ENCODE results near the gene CTIF. TPM values are rescaled to one million over a fixed set of nuclear protein-coding genes. Genes with fewer than 3 reads are reported as not detected.

Gene CTIF
- total RNA-seq, 1 experiment from 2014 or later = 5.8 TPM

DNA sequence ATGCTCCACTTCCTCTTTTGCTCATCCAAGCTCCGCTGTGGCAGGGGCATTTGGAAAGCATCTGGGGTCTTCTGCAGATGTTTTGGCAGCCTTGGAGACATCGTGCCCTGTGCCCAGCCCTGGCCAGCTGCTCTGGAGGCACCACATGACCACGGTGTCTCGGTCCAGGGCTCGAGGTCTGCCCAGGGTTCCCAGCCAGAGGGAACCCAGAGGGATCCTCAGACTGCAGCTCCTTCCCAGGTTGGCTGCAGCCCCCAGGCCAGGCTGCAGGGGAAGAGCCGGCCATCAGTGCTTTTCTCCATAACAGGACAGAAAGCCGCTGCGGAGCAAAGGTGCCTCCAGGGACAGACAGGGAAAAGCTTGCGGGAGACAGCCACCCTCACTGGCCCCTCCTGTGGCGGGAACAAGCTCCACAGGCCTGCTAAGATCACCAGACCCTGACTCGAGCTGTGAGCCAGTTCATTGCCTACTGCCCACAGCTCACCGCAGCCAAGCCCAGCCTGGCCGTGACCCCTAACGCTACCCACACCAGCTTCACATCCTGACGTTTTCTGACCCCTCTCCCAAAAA, 337.2 kb downstream of the CTIF start:
- POLR2A ChIA-PET (ENCODE audit: unreplicated experiment) = no interaction called here
- CTCF ChIA-PET = no interaction called here
- no peak for DNase-seq
- intact Hi-C loops (cut with micrococcal nuclease) = no loop called here
- no peak overlapping the region for H3K9ac ChIP-seq (ENCODE audit: low read length)
- H3K4me2 ChIP-seq (ENCODE audit: low read length) = no peak overlapping the region
- no peak for ATAC-seq
- TF ChIP-seq, protein P1, sequence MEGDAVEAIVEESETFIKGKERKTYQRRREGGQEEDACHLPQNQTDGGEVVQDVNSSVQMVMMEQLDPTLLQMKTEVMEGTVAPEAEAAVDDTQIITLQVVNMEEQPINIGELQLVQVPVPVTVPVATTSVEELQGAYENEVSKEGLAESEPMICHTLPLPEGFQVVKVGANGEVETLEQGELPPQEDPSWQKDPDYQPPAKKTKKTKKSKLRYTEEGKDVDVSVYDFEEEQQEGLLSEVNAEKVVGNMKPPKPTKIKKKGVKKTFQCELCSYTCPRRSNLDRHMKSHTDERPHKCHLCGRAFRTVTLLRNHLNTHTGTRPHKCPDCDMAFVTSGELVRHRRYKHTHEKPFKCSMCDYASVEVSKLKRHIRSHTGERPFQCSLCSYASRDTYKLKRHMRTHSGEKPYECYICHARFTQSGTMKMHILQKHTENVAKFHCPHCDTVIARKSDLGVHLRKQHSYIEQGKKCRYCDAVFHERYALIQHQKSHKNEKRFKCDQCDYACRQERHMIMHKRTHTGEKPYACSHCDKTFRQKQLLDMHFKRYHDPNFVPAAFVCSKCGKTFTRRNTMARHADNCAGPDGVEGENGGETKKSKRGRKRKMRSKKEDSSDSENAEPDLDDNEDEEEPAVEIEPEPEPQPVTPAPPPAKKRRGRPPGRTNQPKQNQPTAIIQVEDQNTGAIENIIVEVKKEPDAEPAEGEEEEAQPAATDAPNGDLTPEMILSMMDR (conservative IDR thresholded peaks at IDR 0.05; ENCODE audit: low read depth, low read length) = no peak
- no peak for TF ChIP-seq EZH2phosphoT487 (IDR thresholded peaks at IDR 0.05; ENCODE audit: borderline replicate concordance, low read length)
- no peak for TF ChIP-seq EZH2 (IDR thresholded peaks at IDR 0.05; ENCODE audit: low read length, unreplicated experiment)
- no peaks in the 10 kb centered on the region for H3K36me3 ChIP-seq (ENCODE audit: low read depth, low read length)
- H3K27me3 ChIP-seq (ENCODE audit: low read length) = no peaks in the 10 kb centered on the region
- H3K9me2 ChIP-seq (replicated peaks; ENCODE audit: low read length) = no peaks in the 10 kb centered on the region
- H3K9me3 ChIP-seq (ENCODE audit: low read length) = no peaks in the 10 kb centered on the region
- no peak overlapping the region for H2AFZ ChIP-seq (ENCODE audit: low read length)
- H3K4me1 ChIP-seq (ENCODE audit: insufficient read depth, low read length) = peaks cover 10% of the 10 kb centered on the region
- H3K27ac ChIP-seq (ENCODE audit: low read length) = no peak overlapping the region
- H3K79me2 ChIP-seq (ENCODE audit: low read length) = no peaks in the 10 kb centered on the region
- H3F3A ChIP-seq (ENCODE audit: low read length, unreplicated experiment) = no peaks in the 10 kb centered on the region
- H4K20me1 ChIP-seq (ENCODE audit: low read length) = no peaks in the 10 kb centered on the region
- no peak overlapping the region for H3K4me3 ChIP-seq (ENCODE audit: low read length)
- no TSS peak for BruUV-seq (replicated peaks)

DNA sequence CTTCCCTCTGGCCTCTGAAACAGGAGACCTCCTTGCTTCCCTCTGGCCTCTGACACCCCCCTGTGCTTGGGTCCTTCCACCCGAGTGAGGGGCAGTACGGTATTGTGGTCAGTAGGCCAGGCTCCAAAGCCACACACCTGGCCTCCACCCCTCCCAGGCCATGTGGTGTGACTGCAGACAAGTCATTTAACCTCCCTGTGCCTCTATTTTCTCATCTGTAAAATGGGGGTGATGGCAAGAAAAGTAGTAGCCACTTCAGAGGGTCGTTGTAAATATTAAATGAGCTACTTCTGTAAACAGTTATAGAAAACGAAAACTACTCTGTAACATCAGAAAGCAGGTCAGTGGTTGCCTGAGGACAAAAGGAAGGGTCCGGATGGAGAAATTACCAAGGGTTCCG, 337.8 kb downstream of the CTIF start:
- no peaks in the 10 kb centered on the region for H3K27me3 ChIP-seq (ENCODE audit: low read length)
- POLR2A ChIA-PET (ENCODE audit: unreplicated experiment) = no interaction called here
- no peak overlapping the region for H3K4me3 ChIP-seq (ENCODE audit: low read length)
- no peaks in the 10 kb centered on the region for H3K36me3 ChIP-seq (ENCODE audit: low read depth, low read length)
- H3K27ac ChIP-seq (ENCODE audit: low read length) = no peak overlapping the region
- DNase-seq = no peak
- H3F3A ChIP-seq (ENCODE audit: low read length, unreplicated experiment) = no peaks in the 10 kb centered on the region
- CTCF ChIA-PET = no interaction called here
- no peak for ATAC-seq
- intact Hi-C loops (cut with micrococcal nuclease) = no loop called here
- TF ChIP-seq EZH2phosphoT487 (IDR thresholded peaks at IDR 0.05; ENCODE audit: borderline replicate concordance, low read length) = no peak
- TF ChIP-seq EZH2 (IDR thresholded peaks at IDR 0.05; ENCODE audit: low read length, unreplicated experiment) = no peak
- TF ChIP-seq, protein P1 (conservative IDR thresholded peaks at IDR 0.05; ENCODE audit: low read depth, low read length) = no peak
- H4K20me1 ChIP-seq (ENCODE audit: low read length) = no peaks in the 10 kb centered on the region
- no peaks in the 10 kb centered on the region for H3K79me2 ChIP-seq (ENCODE audit: low read length)
- H2AFZ ChIP-seq (ENCODE audit: low read length) = no peak overlapping the region
- H3K4me2 ChIP-seq (ENCODE audit: low read length) = no peak overlapping the region
- BruUV-seq (replicated peaks) = no TSS peak
- peaks cover 10% of the 10 kb centered on the region for H3K4me1 ChIP-seq (ENCODE audit: insufficient read depth, low read length)
- H3K9ac ChIP-seq (ENCODE audit: low read length) = no peak overlapping the region
- H3K9me2 ChIP-seq (replicated peaks; ENCODE audit: low read length) = no peaks in the 10 kb centered on the region
- H3K9me3 ChIP-seq (ENCODE audit: low read length) = no peaks in the 10 kb centered on the region

DNA sequence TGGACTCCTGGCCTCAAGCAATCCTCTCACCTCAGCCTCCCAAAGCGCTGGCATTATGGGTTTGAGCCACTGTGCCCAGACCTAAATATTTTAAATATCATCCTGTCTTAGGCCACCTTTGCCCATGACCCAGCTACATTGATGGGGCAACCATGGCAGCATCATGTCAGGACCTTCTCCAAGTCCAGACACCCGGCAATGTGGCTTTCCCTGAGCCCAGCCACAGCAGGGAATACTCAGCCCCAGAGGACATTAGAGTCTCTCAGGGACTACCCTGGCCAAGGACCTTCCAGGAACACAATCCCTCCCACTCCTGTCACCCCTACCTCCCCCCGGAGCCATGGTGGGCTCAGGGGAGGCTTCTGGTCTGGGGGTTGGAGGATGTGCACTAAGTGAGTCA, 339.1 kb downstream of the CTIF start:
- ATAC-seq = no peak
- Histone ChIP-seq H3K27me3 (ENCODE audit: low read length) (no peaks in the 10 kb centered on the region), H3K27ac (ENCODE audit: low read length) (no peak overlapping the region), H3K9ac (ENCODE audit: low read length) (no peak overlapping the region), H3K4me3 (ENCODE audit: low read length) (no peak overlapping the region), H3K36me3 (ENCODE audit: low read depth, low read length) (no peaks in the 10 kb centered on the region), H3K4me2 (ENCODE audit: low read length) (no peak overlapping the region), H4K20me1 (ENCODE audit: low read length) (no peaks in the 10 kb centered on the region), H3K9me3 (ENCODE audit: low read length) (no peaks in the 10 kb centered on the region), H3K9me2 (replicated peaks; ENCODE audit: low read length) (no peaks in the 10 kb centered on the region), H3K79me2 (ENCODE audit: low read length) (no peaks in the 10 kb centered on the region), H2AFZ (ENCODE audit: low read length) (no peak overlapping the region), H3K4me1 (ENCODE audit: insufficient read depth, low read length) (peaks cover 4% of the 10 kb centered on the region), H3F3A (ENCODE audit: low read length, unreplicated experiment) (no peaks in the 10 kb centered on the region)
- BruUV-seq (replicated peaks) = no TSS peak
- no peak for DNase-seq
- POLR2A ChIA-PET (ENCODE audit: unreplicated experiment) = no interaction called here
- TF ChIP-seq EZH2 (IDR thresholded peaks at IDR 0.05; ENCODE audit: low read length, unreplicated experiment) = no peak
- TF ChIP-seq, protein P1 (conservative IDR thresholded peaks at IDR 0.05; ENCODE audit: low read depth, low read length) = no peak
- TF ChIP-seq EZH2phosphoT487 (IDR thresholded peaks at IDR 0.05; ENCODE audit: borderline replicate concordance, low read length) = no peak
- CTCF ChIA-PET = no interaction called here
- intact Hi-C loops (cut with micrococcal nuclease) = no loop called here
